IPS-18c (cell line): ENCODE results near the gene PEX7.
"Not testable (repeated sequence)": the region's sequence is repeated elsewhere in the genome, so short reads cannot be mapped to it uniquely, and the experiment has no call there.

Experiments
- H3K4me3 ChIP-seq: 2 replicates; pipeline ENCODE4 v1.7.0; 2013; ENCODE audit warnings: low read depth, mild to moderate bottlenecking, low read length, moderate library complexity; ENCODE audit not compliant: insufficient read depth
- H3K9me3 ChIP-seq: one replicate; pipeline ENCODE4 v1.6.1; 2013; ENCODE audit warnings: mild to moderate bottlenecking, low read length, moderate library complexity; ENCODE audit not compliant: control insufficient read depth, insufficient read depth

Gene PEX7

DNA sequence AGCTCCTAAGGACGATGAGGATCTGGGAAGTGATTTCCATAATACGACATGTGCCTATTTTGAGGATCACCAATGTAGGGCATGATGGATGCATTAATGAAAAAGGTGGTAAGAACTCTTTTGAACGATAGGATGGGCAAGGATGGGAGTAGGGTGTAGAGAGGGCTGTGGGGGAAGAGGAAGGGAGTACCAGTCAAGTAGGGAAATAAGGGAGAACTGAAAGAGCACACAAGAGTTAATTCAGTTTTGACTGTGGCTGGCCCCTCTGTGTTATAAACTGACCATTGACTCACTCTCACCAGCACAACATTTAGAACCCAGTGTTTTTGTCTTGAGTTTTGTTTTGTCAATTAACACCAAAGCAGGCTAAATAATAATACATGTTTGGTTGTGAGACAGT lies 132.7 kb downstream of the PEX7 start:
- H3K4me3 ChIP-seq, result no peak overlapping the region
- no peaks in the 10 kb centered on the region for H3K9me3 ChIP-seq

DNA sequence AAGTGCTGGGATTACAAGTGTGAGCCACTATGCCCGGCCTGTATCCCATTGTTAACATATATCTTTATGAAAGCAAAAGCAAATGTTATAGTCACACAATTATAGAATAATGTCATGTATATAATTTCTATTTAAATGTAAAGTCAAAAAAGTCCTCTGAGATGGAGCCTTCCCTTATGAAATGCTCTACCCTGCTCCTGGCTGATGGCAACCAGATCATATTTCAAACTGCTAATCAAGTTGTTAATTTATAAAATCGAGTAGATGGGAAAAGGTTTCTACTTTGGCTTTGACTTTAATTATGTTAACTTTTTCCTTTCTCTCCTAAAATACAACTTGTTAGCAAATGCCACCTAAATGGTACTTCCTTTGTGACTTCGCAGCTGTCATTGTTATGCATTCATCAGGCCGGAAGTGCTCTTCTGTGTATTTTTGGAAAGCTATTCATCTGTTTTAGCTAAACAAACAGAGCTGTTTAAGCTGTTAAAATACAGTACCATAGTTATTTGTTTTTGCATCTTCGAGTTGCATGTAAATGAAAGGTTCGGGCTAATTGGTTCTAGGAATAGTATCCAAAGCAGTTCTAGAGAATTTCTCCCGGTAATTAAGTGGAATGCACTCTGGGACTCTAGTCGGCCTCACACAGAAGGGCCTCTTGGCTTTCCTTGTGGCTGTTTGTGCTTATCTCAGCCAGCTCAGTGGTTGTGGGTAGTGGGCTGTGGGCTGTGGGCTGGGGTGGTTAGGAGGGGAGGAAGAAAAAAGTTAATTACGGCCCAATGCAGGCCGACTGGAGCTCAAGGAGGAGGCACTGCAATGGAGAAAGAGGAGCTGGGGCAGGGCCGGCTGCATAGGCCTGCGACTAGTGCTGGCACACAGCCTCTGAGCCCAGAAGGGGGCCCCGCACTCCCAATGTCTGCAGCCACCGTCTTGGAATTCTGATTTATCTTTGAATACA lies 134.5 kb downstream of the PEX7 start:
- Histone ChIP-seq H3K9me3 (no peaks in the 10 kb centered on the region), H3K4me3 (no peak overlapping the region)

DNA sequence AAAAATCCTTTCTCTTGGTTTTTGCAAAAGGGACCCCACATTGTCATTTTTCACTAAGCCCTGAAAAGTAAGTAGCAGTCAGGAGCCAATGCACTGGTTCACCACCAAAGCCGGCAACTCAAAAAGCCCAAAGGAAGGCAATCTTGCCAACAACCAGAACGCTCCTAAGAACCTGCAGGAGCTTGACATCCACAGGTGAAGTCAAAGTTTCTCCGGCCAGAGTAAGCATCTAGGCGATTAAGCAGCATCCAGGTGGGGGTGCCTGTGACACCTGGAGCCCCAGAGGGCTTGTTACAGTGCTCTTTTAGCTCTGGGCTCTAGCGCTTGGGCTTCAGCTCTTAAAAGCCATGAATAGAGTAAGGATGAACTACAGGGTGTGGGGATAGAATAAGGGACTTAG lies 135.8 kb downstream of the PEX7 start:
- H3K4me3 ChIP-seq, result no peak overlapping the region
- no peaks in the 10 kb centered on the region for H3K9me3 ChIP-seq

DNA sequence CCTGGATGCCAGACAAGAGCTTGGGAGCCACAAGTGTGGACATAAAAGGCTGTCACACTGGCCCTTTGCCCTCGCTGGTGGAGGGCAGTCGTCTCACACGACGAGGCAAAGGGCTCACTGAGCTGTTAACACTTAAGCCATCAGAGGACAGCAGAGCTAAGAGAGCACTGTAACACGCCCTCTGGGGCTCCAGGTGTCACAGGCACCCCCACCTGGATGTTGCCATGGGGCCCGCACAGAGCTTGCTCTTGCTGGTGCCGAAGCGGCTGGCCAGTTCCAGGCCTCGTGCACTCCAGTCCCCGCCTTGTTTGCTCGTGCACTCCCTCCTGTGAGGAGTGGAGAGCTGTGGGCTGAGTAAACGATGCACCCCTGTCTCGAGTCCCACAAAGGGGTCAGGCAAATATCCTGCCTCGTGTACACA lies 137.1 kb downstream of the PEX7 start:
- no peaks in the 10 kb centered on the region for H3K9me3 ChIP-seq
- no peak overlapping the region for H3K4me3 ChIP-seq

DNA sequence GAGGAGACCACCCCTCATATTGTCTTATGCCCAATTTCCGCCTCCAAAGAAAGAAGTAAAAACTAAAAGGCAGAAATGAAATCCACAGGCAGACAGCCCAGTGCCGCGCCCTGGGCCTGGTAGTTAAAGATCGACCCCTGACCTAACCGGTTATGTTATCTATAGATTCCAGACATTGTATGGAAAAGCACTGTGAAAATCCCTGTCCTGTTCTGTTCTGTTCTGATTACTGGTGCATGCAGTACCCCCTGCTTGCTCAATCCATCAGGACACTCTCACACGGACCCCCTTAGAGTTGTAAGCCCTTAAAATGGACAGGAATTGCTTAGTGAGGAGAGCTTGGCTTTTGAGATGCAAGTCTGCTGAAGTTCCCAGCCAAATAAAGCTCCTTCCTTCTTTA lies 137.5 kb downstream of the PEX7 start:
- not testable (repeated sequence) for H3K4me3 ChIP-seq, H3K9me3 ChIP-seq

DNA sequence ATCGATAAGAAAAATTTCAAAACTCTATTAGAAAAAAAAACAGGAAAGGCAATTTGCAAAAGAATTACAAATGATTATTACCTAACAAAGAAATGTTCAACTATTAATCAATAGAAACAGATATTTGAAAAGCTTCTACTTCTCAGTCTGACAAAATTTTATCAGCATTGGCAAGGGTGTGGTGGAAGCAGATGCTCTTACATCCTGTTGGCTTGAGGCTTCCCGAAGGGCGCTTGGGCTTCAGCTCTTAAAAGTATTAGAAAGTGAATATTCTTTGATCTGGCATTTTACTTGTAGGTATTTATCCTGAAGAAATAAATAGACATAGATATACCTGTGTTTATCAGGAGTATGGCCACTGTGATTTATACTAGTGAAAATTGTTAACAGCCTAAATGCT lies 138.4 kb downstream of the PEX7 start:
- Histone ChIP-seq H3K9me3 (no peaks in the 10 kb centered on the region), H3K4me3 (no peak overlapping the region)

DNA sequence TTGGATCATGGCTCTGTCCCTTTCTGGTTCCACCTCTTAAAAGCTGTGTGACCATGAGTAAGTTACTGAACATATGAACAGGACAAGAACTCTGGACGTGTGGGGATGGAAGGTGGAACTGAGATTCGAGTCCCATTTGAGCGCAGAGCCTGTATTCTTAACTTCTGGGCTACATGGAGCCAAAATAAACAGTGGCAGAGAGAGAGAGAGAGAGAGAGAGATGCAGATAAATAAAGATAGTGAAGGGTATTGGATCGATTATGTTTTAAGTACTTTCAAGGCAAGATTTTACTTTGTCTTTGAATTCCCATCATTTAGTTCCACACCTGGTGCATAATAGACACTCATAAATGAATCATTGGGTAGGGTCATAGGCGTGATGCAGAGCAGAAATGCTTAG lies 139.5 kb downstream of the PEX7 start:
- Histone ChIP-seq H3K9me3 (no peaks in the 10 kb centered on the region), H3K4me3 (no peak overlapping the region)

DNA sequence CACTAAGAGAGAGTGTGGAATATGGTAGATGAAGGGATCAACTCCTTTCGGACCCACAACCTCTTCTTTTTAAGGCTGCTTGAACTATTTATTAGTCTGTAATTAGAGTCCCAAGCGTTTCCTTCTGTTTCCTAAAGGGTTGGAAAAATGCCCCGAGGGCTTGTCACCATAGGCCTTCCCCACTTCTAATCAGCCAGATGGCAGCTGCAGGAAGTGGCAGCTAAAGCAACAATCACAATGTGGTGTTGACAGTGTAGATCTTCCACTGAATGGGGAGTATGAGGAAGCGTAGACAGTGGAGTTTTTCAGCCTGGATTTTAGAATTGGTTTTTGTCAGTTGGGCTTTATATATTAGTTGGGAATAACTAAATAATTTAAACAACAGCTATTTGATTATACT lies 140.3 kb downstream of the PEX7 start:
- Histone ChIP-seq H3K4me3 (no peak overlapping the region), H3K9me3 (no peaks in the 10 kb centered on the region)

DNA sequence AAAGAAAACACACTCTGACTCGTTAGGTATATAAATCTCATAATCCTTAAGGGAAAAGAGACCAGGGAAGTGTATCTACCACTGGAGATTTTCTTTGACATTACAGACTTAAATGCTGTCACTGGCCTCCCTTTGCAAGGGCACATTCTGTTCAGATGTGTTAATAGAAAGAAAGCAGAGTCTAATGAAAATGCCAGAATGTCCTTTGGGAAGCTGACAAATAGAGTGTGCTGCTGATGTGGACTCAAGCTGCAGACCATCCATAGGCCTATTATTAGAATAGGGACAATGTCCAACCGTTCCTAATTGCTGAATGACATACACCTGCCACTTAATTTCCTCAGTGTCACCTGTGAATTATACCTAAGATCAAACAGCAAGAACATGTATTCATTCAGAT lies 140.9 kb downstream of the PEX7 start:
- H3K4me3 ChIP-seq, result no peak overlapping the region
- H3K9me3 ChIP-seq, result no peaks in the 10 kb centered on the region
